SIG-M5 treated with dmso at 0.1 percent for 504 hours (cell line): Measurements from ENCODE around the gene ORAI1.
"Not testable (repeated sequence)": the region's sequence is repeated elsewhere in the genome, so short reads cannot be mapped to it uniquely, and the experiment has no call there.

Experiments
- DNase-seq: peaks from one replicate; lab custom pipeline; 2025; ENCODE audit not compliant: unreplicated experiment; lab: John Stamatoyannopoulos, UW

ORAI1 gene

DNA sequence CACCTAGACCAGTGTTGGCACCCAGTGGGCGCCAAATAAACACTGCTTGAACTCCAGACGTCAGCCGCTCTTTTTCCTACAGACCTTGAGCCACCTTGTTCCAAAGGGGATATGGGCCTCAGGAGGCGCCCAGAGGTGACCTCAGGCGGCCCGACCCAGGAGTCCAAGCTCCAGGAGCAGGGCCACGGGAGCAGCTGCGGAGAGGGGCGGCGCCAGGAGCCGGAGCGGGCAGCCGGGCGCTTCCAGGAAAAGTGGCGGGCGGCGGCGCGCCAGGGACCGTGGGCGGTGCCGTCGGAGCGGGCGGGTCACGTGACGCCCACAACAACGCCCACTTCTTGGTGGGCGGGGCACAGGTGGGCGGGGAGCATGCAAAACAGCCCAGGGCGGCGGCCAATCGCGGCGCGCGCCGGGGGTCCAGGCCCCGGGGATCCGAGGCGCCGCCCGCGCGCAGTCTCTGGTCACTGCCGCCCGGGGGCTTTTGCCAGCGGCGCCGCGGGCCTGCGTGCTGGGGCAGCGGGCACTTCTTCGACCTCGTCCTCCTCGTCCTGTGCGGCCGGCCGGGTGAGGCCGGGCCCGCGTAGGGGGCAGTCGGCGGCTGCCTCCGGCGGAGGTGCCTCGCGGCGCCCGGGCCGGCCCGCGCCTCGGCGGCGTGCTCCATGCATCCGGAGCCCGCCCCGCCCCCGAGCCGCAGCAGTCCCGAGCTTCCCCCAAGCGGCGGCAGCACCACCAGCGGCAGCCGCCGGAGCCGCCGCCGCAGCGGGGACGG is at the start of gene ORAI1:
TSS of gene ORAI1 (plus strand) at position 444 of the 766 bp plus-strand sequence.
- DNase-seq = peak; percentile 85

DNA sequence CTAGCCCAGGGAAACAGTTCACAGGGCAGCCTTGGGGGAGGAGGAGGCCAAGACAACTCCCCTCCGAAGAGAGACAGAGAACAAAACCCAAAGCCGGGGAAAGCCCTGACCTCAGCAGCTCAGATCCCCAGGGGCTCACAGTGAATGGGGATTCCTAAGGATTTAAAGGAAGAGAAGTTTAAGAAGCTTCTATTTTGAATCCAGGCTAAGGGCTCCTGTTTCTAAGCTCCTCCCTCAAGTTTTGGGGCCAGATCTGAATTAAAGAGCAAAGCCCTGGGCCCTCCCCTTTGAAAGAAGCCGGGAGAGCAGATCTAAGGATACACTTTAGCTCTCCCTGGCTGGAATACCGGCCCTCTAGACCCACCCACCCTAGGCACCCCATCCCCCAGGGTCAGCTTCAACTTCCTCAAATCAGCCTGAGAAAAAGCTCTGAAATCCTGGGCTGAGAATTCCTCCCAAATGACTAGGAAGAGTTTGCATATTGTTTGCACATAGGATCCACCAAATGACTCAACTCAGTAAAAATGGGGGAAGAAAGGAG is 49.4 kb upstream of the ORAI1 start:
- DNase-seq = no peak

DNA sequence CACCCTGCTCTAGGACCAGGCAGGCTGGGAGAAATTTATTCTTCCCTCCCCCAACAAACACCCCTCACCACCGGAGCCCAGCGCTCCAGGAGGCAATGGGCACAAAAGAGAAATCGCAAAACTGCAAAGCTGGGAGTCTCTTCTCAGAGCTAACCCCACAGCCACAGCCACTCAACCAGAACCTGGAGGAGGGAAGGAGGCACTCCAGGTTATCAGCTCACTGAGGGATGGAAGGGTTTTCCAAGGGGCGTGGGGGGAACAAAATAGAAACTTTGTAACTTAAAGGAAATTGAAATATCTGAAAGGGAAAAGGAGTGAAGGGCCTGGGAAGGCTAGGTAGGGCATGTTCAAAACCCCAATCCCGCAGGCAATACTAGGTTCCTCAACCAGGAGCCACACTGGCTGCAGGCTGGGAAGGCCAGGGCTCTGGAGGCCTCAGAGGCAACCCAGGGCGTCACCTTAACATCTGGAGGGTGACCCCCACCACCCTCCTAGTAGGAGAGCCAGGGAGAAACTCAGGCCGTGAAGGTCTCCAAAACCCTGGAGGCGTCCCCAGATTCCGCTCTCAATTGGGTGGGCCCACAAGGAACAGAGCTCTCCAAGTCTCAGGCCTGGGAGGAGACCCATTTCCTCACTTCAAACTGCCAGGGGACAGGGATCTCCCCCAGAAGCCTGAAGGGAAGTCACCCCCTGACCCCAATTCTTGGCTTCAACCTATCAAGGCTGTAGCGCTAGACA is 48.7 kb upstream of the ORAI1 start:
- DNase-seq = no peak

DNA sequence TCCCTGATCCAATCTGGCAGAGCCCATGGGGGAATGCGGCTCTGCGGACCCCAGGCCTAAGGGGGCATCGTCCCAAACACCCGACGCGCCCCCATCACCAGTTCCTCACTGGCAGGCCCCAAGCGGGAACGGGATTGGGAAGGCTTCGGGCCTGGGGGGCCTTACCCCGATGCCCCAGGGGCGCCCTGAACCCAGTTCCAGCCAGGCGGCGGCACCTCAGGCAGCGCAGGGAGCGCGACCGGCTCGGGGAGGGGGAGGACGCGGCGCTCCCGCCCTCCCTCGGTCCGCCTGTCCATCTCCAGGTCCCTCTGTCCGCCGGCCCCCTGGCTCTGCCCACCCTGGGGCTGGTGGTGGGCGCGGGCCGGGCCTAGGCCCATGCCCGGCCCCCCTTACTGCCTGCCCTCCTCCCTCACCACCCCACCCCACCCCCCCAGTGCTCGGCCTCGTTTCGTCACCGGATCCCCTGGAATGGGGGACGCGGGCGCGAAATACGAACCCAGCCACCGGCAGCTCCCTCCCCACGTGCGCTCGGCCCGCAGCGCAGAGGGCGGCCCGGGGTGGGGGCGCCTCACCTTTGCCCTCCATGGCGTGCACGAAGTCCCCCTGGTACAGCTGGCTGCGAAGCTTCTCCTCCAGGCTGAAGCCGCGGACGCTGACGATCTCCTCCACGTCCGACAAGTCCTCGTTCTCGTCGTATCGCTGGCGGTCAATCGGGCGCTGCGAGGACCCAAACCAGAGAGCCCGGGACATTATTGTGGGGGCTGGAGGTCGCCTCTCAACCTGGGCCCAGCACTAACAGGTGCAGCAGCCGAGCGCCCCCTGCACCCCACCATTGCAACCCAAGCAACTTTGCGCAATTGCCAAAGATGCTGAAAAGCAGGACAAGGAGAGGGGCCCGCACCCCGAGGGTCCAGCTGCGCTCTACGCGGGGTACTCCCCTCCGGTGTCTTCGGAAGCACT is 47.8 kb upstream of the ORAI1 start:
- DNase-seq = no peak

DNA sequence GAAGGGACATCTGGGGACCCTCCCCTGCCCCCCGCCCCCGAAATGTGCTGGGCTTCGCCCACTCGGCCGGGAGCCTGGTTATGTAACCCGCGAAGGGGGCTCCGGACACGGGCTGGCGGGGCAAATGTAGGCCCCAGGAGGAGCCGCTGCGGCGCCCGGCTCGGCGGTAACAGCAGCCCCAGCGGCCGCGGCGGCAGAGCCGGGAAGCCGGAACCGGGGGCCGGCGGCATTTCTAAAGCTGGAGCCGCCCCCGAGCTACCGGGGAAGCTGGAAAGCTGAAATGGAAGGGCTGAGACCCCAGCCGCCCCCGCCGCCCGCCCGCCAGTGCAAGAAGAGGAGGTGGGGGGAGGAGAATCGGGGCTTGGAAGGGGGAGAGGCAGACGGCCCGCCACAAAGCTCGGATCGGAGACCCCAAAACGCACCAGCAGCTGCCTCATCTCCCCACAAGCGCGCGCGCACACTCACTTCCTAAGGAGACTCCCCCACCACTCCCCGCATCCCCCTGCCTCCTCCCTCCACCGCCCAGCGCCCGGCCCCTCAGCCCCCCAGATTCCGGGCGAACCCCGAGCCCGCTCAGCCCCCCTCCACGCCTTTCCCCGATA is 47.0 kb upstream of the ORAI1 start:
- no peak for DNase-seq

DNA sequence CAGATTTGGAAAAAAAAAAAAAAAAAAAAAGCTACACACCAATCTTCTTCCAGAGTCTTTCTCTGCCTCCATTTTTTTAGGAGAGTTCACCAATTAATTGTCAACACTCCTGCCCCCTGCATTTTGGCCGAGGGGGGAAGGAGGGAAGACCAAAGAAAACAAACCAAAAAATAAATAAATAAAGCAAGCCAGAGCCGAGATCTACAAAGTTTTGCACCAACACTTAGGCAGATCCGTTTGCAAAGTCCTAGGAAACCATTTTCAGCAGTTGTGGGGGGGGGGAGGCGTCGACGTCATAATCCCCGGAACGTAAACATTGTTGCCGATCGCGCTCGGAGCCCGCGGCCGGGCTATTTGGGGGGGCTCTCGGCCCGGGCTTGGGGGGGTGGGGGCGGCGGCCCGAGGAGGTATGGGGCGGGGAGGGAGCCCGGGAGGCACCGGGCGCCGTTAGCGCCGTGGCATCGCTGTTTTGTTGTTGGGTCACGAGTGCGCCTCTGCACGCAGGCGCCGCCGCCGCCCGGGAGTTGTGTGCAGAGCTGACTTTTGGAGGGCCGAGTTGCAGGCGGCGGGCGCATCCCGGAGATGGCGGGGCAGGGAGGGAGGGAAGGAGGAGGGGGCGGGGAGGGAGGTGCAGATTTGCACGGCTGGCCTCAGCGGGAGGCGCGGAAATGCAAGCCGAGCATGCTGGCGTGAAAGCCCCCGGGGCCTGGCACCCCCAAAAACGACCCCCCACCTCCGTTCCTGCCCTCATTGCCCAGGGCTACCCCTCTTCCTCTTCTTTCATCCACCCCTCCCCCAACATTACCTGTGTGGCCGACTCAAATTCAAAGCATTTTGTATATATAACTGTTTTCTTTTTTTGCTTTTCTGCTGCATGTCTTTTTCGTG is 46.1 kb upstream of the ORAI1 start:
- DNase-seq = peak; percentile 76

DNA sequence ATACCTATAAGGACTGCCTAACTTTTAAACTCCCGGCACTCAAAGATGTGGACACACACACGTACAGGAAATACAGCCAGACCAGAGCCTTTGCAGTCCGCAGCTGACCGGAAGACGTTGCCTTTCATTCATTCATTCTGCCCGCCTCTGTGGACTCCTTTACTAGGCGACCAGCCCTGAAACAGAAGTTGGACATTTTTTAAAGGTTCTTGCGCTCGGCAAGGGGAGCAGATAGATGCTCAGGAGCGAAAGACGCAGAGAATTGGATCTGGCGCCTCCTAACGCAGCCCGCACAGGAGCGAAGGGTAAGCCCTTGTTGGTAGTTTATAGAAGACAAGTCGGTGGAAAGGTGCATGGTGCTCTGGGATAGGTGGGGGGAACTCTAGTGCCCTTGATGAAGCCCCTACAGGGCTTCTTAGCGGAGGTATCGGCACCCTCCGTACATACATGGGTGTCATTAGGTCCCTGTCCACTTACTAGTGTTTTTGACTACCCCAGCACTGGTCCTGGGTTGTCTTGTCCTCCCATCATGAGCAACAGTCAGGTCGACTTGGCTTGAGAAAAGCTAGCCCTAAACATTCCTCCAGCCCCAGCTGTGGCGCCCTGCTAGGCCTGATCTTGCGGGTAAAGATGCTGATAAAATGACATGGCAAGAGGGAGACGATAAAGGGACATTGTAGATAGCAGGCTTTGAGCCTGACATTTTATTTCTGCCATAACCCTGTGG is 45.2 kb upstream of the ORAI1 start, which contains the start of gene KDM2B:
TSS of gene KDM2B (minus strand) at position 65 of the 727 bp plus-strand sequence. CDS start 112 bp downstream, outside the sequence.
- no peak for DNase-seq

DNA sequence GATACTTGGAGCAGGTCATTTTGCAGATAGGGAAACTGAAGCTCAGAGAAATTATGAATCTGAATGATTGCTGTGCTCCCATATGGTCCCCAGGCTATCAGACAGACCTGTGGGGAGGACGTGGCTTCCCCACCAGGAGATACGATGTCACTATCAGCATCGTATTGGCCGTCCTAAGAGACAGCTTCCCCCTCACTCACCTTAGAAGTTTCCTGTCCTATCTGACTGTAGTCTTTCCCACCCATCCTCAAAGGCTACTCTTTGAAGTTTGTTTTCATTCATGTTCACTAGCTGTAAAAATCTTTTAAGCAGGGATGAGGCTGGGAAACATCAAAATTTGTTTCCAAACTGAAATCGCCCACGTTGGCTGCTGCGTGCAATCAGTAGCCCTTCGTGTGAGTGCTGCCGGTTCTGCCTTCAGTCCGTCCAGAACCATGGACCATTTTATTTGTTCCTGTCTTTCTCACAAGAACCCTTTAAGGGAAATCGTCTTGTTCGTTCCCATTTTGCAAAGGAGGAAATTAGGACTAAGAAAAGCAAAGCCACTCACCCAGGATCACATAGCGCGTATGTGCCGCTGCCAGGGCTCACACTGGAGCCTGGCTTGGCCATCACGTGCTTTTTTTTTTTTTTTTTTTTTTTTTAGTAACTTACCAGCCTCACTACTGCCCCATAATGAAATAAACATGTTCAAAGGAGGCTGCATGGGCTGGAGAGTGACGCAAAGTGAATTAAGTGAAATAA is 44.5 kb upstream of the ORAI1 start:
- no peak for DNase-seq

DNA sequence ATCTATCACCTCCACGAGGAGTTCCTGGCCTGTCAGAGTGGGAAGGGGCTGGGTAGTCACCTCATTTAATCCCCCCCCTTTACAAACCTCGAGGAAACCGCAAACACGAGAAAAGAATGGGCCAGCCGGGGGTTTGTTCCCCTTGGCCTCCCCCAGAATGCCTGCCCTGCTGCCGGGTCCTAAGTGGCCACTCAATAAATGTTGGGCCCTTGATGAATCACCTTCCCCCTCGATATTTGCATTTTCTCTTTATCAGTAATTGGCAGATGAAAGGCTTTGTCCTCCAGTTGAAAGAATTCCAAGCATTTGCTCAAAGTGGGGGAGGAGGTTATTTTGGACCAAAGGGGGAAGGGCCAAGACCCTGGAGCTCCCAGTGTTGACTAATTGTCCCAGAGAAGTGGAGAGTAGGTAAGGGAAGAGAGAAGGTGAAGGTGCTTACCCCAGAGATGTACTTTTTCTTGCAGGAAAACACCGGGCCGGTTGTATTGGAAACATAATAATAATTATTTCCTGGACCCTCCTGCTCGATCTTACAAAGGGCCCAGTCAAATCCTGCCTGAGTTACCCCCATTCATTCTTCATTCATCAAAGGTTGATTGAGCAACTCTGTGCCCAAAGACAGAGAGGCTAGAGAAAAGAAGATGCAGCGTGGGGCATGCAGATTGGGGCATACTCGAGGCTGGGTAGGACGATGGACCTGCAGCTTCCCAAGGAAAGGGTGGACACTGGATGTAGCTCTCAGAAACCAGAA is 43.6 kb upstream of the ORAI1 start:
- DNase-seq = no peak

DNA sequence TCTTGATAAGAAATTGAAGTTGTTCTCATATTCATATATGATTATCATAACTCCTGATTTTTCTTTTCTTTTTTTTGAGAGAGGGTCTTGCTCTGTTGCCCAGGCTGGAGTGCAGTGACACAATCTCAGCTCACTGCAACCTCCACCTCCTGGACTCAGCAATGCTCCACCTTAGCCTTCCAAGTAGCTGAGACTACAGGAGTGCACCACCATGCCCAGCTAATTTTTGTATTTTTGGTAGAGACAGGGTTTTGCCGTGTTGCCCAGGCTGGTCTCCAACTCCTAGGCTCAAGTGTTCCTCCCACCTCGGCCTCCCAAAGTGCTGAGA is 43.0 kb upstream of the ORAI1 start:
- DNase-seq = not testable (repeated sequence)

DNA sequence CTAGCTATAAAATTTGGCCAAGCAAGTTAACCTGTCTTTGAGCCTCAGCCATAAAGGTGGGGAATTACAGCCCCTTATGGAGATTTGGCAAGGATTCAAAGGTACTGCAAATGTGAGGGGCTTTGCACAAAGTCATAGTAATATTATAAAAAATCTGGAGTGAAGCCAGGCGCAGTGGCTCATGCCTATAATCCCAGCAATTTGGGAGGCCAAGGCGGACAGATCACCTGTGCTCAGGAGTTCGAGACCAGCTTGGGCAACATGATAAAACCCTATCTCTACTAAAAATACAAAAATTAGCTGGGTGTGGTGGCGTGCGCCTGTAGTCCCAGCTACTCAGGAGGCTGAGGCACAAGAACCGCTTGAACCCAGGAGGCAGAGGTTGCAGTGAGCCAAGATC is 41.4 kb upstream of the ORAI1 start:
- DNase-seq = not testable (repeated sequence)

DNA sequence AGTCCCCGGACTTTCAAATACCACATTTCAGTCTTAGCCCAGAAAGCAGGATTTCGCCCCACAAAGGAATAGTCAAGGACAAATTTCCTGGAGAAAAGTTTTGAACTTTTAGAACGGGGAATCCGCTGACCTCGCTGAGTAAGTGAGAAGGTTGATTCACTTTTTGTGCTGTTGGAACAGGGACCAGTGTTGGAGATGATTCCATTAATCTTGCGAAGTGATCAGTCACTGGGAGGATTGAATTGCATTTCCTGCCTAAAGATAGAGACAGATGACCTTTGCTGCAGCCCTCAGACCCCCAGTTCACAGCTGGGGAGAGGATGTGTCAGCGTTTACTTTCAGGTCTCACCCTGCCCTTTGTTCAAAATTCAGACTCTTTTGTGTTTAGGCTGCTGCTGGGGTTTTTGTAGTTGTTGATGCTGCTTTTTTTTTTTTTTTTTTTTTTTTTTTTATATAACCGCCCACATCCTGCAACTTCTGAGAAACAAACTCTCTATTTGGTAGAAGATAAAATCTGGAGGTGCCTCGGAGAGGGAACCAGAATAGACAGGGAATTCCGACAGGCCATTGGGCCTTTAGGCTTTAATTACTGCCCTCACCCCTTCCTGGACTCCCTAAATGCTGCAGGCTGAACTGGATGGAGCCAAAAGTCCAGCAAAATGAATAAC is 35.7 kb upstream of the ORAI1 start:
- DNase-seq = no peak

DNA sequence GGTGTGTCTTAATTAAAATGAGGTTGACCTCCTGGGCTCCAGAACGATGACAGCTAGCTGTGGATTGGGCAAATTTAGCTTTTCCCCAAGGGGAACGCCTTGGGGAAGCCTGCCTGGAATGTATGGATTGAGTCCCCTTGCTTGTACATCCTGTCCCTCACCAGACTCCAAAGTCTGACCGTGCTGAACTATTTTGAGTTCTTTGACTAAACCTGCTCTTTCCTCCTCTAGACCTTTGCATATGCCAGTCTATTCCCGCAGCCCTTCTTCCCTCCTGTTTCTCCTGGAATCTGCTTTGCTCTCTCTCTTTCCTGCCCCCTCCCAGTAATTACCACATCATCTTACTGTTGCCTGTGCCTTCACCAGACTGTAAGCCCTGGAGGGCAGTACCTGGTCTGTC is 34.0 kb upstream of the ORAI1 start:
- DNase-seq = no peak

DNA sequence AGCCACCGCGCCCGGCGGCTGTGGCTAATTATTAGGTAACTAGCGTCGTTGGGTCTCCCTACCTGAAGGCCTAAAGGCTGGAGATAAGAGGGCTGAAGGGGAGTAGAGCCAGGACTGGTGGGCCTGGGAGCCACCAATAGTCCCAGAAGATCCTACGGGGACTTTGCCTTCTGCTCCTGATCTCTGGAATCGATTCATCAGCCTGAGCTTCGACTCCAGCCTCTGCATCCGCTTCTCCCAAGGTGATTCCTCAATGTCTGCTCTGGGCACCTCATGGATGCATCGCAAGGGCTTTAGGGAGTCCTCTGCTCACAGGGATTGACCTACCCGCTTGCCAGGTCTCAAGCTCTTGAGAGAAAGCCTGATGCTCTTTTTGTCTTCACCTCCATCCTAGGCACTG is 30.8 kb upstream of the ORAI1 start:
- DNase-seq = no peak

DNA sequence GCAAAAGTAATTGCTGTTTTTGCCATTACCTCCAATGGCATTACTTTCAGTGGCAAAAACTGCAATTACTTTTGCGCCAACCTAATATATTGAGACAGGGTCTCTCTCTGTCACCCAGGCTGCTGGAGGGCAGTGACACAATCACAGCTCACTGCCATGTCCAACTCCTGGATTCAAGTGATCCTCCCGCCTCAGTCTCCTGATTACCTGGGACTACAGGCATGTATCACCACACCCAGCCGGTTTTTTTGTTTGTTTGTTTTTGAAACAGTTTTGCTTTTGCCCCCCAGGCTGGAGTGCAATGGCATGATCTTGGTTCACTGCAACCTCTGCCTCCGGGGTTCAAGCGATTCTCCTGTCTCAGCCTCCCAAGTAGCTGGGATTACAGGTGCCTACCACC is 29.8 kb upstream of the ORAI1 start:
- DNase-seq = no peak

DNA sequence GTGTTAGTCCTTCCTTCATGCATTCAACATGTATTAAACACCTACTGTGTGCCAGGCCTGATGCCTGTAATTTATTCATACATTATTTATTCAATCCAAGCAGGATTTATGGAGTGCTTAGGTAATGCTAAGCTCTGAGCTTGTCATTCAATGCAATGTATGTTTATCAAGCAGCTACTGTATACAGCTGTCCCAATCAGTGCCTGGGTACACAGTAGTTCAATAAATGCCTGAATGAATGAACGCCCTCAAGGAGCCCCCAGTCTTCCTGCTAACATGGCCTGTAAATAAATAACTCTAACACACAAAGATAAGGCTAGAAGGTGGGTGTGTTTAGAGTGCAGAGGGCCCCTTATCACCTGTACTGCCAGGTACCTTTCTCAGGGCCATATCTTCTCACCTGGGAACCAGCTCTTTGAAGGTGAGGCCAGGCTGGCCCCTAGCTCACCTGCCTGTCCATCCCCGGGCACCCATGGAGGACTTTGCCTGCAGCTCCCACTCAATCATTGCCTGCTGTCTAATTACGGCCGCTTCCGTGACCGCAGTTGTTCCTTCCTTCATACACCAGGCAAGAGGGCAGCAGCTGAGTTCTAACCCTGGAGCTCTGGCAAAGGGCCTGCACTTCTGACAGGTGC is 25.5 kb upstream of the ORAI1 start:
- DNase-seq = no peak

DNA sequence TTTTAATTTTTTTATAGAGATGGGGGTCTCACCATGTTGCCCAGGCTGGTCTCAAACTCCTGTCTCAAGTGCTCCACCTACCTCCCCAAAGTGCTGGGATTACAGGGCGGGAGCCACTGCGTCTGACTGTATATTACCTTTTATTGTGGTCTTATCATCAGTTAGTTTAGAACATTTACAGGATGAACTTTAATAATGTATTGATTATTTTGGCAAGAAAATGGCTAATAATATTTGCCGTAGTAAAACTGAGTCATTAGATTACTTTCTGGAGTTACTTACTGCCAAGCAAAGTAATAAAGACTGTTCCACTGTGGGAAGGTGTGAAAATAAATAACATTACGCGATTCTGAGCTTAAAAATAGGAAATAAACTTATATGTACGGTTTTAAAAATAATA is 23.6 kb upstream of the ORAI1 start:
- no peak for DNase-seq
